Activated B cell treated with CpG ODN at 0.5 μM for 24 hours (primary cell): ENCODE measurements around the gene MAP1LC3B. TPM values are rescaled to one million over a fixed set of nuclear protein-coding genes. Genes with fewer than 3 reads are reported as not detected.
"Not testable (repeated sequence)": the region's sequence is repeated elsewhere in the genome, so short reads cannot be mapped to it uniquely, and the experiment has no call there.

Experiments
- ATAC-seq: fragments of 200-7000 bp; cut with Tn5 transposase; one replicate; pipeline ENCODE4 v1.10.0; 2021; ENCODE audit warnings: low read depth, mild to moderate bottlenecking, moderate library complexity
- CTCF ChIA-PET: fragments of 350-600 bp; sonication (Branson Sonifier 250); formaldehyde crosslinking; loops from one replicate; lab custom pipeline; 2021; ENCODE audit warnings: antibody characterized with exemption; lab: Charles Lee
- POLR2A ChIA-PET: fragments of 350-600 bp; sonication (Branson Sonifier 250); formaldehyde crosslinking; loops from one replicate; lab custom pipeline; 2021; ENCODE audit warnings: antibody characterized with exemption; lab: Charles Lee
- DNase-seq: peaks from one replicate; pipeline ENCODE4 v3.0.0; 2022
- H3K27ac Mint-ChIP-seq: one replicate; pipeline ENCODE4 v1.8.0; 2020; ENCODE audit warnings: mixed read lengths
- H3K27me3 Mint-ChIP-seq: one replicate; pipeline ENCODE4 v1.8.0; 2021; ENCODE audit warnings: mixed read lengths
- H3K36me3 Mint-ChIP-seq: one replicate; pipeline ENCODE4 v1.8.0; 2021; ENCODE audit warnings: low read depth, mixed read lengths
- H3K4me1 Mint-ChIP-seq: one replicate; pipeline ENCODE4 v1.8.0; 2021; ENCODE audit warnings: mixed read lengths
- H3K4me3 Mint-ChIP-seq: one replicate; pipeline ENCODE4 v1.8.0; 2020; ENCODE audit warnings: mild to moderate bottlenecking, mixed read lengths
- H3K9me3 Mint-ChIP-seq: one replicate; pipeline ENCODE4 v1.8.0; 2020; ENCODE audit warnings: mixed read lengths
- CTCF ChIP-seq: fragments of 200-600 bp; IDR thresholded peaks from one replicate; pipeline ENCODE4 v1.8.0; 2022; ENCODE audit warnings: antibody characterized with exemption, mild to moderate bottlenecking
- intact Hi-C: fragments of 100-400 bp; cut with micrococcal nuclease; formaldehyde crosslinking; loops from one replicate; pipeline ENCODE4 v1.15.1; 2024
- total RNA-seq: library from RNA; stranded (reverse); gene quantifications from 2 replicates; pipeline ENCODE4 v1.2.3, GENCODE V29; 2022

The MAP1LC3B gene
- total RNA-seq, 1 donor from 2014 or later: 52.9 TPM

DNA sequence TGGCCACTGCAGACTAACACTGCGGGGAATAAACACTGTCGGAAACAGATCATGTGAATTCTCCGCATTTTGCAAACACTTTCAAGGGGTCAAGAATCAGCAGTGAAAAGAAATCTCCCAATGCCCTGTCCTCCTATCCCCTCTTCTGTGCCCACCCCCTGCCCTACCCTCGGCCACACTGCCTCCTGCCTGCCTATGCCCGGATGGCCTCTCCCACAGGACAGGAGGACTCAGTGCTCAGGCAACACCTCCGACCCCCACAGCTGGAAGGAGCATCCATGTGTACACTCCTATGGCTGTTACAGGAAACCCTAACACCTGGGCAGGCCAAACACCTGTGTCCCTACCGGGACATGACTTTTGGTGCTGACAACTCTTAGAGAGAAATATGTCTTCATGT is 33.0 kb upstream of the MAP1LC3B start:
- H3K27ac Mint-ChIP-seq: no peak overlapping the region
- ChIA-PET POLR2A (no interaction called here), CTCF (no interaction called here)
- peaks cover 3% of the 10 kb centered on the region for H3K4me1 Mint-ChIP-seq
- intact Hi-C loops: no loop called here
- H3K9me3 Mint-ChIP-seq: no peaks in the 10 kb centered on the region
- H3K4me3 Mint-ChIP-seq: no peak overlapping the region
- H3K27me3 Mint-ChIP-seq: no peaks in the 10 kb centered on the region
- TF ChIP-seq CTCF: no peak
- ATAC-seq (no peak), DNase-seq (no peak)
- H3K36me3 Mint-ChIP-seq: peaks cover 56% of the 10 kb centered on the region

GRCh38 chr16:87360862-87361610 is 31.1 kb upstream of the MAP1LC3B start:
- H3K9me3 Mint-ChIP-seq: no peaks in the 10 kb centered on the region
- no peak for TF ChIP-seq CTCF
- no peak for ATAC-seq
- ChIA-PET POLR2A (interaction anchor here (0.6 kb wide), 1 partner anchor 22 kb away, joined by 3 read pairs; the partner anchor contains the start of gene FBXO31), CTCF (no interaction called here)
- H3K36me3 Mint-ChIP-seq: peaks cover 57% of the 10 kb centered on the region
- H3K27ac Mint-ChIP-seq: no peak overlapping the region
- no peak overlapping the region for H3K4me3 Mint-ChIP-seq
- H3K4me1 Mint-ChIP-seq: peaks cover 9% of the 10 kb centered on the region
- DNase-seq: no peak
- intact Hi-C loops: no loop called here
- H3K27me3 Mint-ChIP-seq: no peaks in the 10 kb centered on the region

GRCh38 chr16:87361916-87362619 is 30.1 kb upstream of the MAP1LC3B start:
- Mint-ChIP-seq H3K36me3 (peaks cover 55% of the 10 kb centered on the region), H3K27ac (no peak overlapping the region), H3K9me3 (no peaks in the 10 kb centered on the region), H3K4me3 (no peak overlapping the region), H3K27me3 (no peaks in the 10 kb centered on the region), H3K4me1 (peaks cover 9% of the 10 kb centered on the region)
- ATAC-seq (no peak), DNase-seq (no peak)
- intact Hi-C loops: no loop called here
- POLR2A ChIA-PET: no interaction called here
- CTCF ChIA-PET: no interaction called here
- TF ChIP-seq CTCF: no peak

DNA sequence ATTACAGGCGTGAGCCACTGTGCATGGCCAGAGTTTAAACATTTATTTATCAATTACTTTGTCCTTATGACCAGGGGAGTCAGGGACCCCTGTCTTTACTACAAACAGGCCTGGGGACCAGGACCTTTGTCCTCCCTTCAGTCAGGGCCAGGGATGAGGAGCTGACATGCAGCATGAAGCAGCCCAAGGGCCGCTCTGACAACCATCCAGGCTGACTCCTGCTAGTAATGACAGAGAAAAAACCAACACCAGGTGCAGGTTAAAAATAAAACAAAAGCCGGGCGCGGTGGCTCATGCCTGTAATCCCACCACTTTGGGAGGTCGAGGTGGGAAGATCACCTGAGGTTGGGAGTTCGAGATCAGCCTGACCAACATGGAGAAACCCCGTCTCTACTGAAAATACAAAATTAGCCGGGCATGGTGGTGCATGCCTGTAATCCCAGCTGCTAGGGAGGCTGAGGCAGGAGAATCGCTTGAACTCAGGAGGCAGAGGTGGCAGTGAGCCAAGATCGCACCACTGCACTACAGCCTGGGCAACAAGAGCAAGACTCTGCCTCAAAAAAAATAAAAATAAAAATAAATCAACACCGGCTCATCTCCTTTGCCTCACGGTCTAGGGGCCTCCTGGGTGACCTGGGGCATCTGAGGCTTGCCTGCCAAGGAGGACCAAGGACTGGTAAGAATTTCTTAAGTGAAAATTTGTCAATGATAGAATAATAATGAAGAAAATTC is 29.1 kb upstream of the MAP1LC3B start:
- DNase-seq, H3K4me3 Mint-ChIP-seq, POLR2A ChIA-PET, ATAC-seq, H3K27me3 Mint-ChIP-seq, CTCF ChIA-PET, intact Hi-C loops, H3K9me3 Mint-ChIP-seq, H3K27ac Mint-ChIP-seq: not testable (repeated sequence)
- Mint-ChIP-seq H3K36me3 (peaks cover 59% of the 10 kb centered on the region), H3K4me1 (peaks cover 18% of the 10 kb centered on the region)

- intact Hi-C loops: no loop called here
- POLR2A ChIA-PET: no interaction called here
- H3K9me3 Mint-ChIP-seq: no peaks in the 10 kb centered on the region
- CTCF ChIA-PET: no interaction called here
- peaks cover 27% of the 10 kb centered on the region for H3K4me1 Mint-ChIP-seq
- H3K36me3 Mint-ChIP-seq: peaks cover 49% of the 10 kb centered on the region
- DNase-seq: no peak
- H3K27me3 Mint-ChIP-seq: no peaks in the 10 kb centered on the region
- no peak for ATAC-seq
- no peak overlapping the region for H3K27ac Mint-ChIP-seq
- no peak for TF ChIP-seq CTCF
- H3K4me3 Mint-ChIP-seq: no peak overlapping the region
Measured at GRCh38 chr16:87363771-87364455, 28.2 kb upstream of the MAP1LC3B start.
